HG03575 (cell line): ENCODE data around the gene SMIM3.
A peak's percentile ranks its signal among the peaks of the same experiment; 100 is the strongest.
"Not testable (repeated sequence)": the region's sequence is repeated elsewhere in the genome, so short reads cannot be mapped to it uniquely, and the experiment has no call there.

Experiments used
- ATAC-seq: cut with Tn5 transposase; IDR thresholded peaks from one replicate; pipeline ENCODE4 v1.9.1; 2021; ENCODE audit not compliant: unreplicated experiment, insufficient number of reproducible peaks, low FRiP score; ENCODE audit errors: extremely low read depth

Gene SMIM3

DNA sequence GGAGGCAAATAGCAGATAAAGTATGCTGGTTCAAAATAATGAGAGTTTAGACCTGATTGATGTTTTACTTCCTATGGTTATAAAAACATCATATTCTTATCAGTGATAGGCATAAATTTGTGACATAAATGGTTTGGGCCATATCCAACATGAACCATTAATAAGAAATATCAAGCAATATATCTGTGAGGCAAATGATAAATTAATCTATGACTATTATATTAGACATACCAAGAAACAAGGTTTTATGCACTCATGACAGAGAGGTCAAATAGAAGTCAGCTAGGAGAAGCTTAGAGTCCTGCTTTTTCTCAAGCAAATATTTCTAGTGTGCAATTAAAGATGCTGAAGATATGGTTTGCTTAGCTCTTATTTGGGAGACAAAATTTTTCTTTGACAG lies 10.4 kb downstream of the SMIM3 start:
- ATAC-seq: no peak

DNA sequence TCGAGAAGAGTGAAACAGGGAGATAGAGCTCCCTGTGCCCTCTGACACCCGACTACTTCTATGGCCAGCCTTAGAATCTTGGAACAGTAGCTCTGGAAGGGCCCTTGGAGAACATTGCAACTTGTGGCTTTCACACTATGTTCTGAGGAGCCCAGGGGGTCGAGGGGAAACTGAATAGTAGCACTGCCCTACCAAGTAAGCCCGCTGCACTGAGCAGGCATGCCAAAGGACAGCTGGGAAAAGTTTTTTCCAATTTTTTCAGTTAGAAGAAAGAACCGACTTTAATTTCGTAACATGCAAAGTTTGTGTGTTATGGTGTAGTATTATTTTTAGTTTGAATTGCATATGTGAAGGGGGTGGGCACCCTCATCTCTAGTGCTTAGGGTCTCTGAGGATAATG lies 10.9 kb downstream of the SMIM3 start:
- no peak for ATAC-seq

DNA sequence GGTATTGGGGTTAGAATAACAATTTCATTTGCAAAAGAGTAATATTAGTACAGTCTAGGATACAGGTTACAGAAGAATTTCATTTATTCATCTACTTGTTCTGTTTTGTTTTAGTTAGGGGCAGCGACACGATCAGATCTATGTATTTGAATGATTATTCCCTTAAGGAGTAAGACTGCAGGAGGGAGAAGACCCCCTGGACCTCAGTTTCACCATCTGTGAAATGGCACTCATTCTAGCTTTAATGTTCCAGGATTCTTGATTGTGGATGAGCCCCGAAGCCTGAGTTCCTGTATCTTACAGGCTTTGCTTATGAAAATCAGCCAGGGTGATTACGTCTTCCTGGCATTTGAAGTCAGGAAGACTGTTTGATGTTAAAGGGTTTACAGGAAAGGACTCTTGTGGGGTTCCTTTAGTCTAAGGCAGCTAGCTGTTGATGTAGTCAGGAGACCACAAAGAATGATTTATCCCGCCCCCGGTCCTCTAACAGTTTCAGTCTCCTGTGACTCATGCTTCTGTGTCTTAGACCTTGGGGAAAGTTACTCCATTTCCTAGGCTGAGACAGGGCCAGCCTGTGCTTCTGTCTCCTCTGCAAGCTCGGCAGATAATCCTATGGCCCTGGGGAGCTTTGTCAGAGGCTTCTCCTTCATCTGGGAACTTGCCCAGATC lies 11.5 kb downstream of the SMIM3 start:
- ATAC-seq: peak; percentile 77

DNA sequence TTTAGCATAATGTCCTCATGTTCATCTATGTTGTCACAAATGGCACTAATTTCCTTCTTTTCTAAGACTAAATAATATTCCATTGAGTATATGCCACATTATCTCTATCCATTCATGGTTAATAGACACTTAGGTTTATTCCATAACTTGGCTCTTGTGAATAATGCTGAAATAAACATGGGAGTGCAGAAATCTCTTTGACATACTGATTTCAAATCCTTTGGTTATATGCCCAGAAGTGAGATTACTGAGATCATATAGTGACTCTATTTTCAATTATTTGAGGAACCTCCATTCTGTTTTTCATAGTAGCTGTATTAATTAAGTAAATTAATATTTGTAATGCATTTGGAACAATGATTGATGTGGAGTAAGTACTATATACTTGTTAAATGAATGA lies 13.0 kb downstream of the SMIM3 start:
- ATAC-seq: no peak

DNA sequence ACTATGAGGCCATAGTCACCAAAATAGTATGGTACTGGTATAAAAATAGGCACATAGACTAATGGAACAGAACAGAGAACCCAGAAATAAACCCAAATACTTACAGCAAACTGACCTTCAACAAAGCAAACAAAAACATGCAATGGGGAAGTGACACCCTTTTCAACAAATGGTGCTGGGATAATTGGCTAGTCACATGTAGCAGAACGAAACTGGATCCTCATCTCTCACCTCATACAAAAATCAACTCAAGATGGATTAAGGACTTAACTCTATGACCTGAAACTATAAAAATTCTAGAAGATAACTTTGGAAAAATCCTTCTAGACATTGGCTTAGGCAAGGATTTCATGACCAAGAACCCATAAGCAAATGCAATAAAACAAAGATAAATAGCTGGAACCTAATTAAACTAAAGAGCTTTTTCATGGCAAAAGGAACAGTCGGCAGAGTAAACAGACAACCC lies 14.9 kb downstream of the SMIM3 start:
- not testable (repeated sequence) for ATAC-seq

DNA sequence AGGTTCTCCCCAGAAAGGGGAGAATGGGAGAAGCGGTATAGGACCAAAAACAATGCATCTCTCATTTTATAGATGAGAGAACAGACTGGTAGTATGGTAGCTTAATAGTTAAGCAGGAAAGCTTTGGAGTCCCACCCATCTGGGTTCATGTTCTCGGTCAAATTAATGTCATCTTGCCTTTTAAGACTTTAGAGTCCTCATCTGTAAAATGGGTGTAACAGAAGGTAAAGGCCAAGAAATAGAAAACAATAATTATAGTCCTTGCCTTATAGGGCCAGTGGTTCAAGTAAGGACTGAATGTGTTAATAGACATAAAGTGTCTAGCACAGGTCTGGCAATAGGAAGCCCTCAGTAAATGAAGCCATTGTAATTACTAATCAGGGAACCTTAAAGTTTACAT lies 16.4 kb downstream of the SMIM3 start:
- no peak for ATAC-seq

DNA sequence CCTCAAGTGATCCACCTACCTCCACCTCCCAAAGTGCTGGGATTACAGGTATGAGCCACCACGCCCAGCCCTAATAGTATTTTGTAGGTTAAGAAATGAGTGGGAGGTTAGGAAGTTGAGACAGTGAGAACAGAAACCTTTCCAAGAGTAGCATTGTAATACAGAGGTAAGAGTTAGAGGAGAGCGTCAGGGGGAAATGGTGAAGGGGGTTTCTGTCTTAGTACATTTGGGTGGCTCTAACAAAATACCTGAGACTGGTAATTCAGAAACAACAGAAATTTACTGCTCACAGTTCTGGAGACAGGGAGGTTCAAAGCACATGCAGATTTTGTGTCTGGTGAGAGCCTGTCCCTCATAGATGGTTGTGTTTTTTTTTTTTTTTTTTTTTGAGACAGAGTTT lies 18.8 kb downstream of the SMIM3 start:
- no peak for ATAC-seq

DNA sequence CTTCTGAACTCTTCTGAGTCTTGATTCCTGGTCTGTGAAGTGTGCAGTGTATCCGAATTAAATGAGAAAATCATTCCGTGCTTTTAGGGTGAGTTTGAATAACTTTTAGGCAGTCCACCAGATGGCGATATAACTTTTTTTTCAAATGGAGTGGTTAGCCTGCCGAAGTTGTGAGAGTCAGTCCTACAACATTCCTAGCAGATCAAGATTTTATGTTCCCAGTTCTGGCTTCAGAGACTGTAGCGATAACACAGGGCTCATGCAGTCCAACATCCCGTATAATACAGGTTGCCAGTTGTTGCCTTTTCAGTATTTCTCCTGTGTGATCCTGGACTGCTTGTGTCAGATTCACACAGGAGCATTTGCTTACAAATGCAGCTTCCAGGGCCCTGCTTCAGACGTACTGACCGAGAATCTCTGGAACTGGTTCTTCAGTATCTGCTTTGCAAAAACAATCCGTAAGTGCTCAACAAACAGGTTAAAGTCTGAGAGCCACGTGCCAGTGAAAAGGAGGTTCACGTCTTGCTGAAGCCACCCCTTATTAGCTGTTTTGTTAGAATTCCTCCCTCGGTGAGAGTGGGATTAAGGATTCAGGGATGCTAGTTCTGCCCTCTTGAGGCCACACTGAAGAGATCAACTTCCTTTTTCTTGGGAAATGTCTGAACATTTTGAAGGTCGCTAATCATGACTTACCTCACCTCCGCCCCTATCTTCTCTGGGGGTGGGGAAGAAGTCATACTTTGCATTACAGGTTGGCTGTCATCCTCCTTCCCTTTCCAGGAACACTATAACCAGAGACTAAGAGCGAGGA lies 22.8 kb downstream of the SMIM3 start:
- no peak for ATAC-seq

DNA sequence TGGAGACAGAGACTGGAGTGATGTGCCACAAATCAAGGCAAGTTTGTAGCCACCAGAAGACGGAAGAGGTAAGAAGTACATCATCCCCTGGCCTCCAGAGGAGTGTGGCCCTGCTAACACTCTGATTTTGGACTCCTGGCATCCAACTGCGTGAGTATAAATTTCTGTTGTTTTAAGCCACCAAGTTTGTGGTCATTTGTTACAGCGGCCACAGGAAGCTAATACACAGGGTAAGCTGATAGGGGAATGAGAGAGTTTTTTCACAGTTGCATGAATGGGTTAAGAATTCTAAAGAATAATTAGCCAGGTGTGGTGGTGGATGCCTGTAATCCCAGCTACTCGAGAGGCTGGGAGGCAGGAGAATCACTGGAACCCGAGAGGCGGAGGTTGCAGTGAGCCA lies 25.8 kb downstream of the SMIM3 start:
- ATAC-seq: no peak

DNA sequence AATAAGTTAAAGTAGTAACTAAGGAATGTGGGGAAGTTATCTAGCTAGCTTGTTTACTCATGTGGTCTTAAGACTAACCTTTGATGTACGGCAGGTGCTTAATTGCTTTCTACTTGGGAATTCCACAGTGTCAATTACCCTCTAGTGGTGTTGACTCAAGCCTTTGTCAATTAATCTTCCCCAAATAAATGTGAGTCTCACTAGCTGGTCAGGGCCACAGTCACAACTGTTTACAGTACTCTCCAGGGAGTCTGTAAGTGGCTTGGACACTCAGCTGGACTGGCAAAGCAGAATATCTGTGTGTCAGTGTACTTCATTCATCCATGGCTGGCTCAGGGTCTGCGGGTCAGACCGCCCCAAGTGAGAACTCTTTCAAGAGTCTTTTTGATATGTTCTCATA lies 30.8 kb downstream of the SMIM3 start:
- no peak for ATAC-seq

DNA sequence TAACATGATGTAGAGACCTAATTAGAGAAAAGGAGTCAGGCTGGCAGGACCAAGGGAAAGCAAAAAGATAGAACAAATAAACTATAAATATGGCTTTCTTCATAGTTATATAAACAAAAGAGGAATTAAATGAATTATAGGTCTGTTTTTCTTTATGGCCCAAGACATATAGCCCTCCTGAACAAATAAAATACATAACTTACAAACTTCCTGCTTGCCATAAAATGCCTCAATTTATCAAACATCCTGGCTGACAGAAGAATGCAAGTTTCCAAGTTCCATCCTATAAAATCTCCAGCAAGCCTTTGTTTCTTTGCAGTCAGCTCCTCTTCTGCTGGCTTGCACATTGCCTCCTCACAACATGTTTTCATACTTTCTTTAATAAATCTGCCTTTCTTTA lies 36.5 kb downstream of the SMIM3 start:
- no peak for ATAC-seq

DNA sequence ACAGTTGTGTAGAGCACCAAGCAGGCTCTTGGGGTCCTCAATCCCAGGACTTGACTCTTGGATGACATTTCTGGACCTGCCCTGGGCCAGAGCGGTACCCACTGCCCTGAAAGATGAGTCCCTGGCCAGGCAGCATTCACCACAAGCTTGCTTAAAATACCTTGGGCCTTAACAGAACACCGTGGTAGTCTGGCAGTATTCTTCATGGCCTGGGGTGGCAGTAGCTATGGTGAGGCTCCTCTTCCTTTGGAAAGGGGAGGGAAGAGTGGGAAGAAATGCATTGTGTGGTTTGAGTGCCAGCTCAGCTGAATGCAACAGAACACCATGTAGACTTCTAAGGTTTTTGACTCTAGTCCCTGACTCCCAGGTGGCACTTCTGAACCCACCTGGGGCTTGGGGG lies 38.4 kb downstream of the SMIM3 start:
- no peak for ATAC-seq

DNA sequence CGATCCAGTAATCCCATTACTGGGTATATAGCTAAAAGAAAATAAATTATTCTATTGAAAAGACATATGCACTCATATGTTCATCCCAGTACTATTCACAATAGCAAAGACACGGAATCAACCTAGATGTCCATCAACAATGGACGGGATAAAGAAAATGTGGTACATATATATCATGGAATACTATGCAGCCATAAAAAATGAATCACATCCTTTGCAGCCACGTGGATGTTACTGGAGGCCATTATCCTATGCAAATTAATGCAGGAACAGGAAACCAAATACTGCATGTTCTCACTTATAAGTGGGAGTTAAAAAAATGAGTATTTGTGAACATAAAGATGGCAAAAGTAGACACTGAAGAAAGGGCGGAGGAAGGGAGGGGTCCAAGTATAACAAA lies 51.2 kb downstream of the SMIM3 start:
- no peak for ATAC-seq

DNA sequence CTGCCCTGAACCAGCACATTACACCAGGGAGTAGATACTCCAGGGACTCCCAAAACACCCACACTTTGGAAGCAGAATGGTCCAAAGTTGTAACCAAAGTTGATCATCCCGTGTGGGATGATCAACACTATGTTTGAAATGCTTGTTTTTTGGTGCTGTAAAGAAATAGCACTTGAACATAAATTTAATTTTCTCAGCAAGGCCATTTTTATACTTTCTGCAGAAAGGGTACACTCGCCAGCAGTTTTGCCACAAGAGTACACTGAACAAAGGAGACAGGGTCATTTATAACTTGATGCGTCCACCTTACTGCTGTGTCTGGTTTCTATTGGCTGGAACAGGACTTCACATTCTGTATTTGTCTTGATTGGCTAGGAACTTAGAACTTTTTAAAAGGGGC lies 53.3 kb downstream of the SMIM3 start:
- not testable (repeated sequence) for ATAC-seq

DNA sequence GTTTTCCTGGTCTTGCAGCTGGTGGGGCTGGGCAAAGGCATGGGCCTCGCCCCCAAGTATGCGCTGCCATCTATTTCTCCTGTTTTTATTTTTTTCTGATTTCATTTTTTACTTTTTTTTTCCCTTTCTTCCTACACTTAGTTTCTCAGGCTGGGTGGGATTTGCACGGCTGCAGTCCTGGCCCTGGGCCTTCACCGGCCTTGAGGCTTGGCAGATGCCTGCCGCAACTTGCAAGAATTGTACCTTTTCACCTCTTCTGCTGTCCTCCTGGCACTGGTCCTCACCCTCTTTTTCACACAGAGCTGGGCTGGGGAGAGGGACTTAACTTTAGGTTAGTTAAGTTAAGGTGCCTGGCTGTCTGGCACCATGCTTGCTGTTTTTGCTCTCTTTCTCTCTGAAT lies 57.5 kb downstream of the SMIM3 start:
- ATAC-seq: no peak

DNA sequence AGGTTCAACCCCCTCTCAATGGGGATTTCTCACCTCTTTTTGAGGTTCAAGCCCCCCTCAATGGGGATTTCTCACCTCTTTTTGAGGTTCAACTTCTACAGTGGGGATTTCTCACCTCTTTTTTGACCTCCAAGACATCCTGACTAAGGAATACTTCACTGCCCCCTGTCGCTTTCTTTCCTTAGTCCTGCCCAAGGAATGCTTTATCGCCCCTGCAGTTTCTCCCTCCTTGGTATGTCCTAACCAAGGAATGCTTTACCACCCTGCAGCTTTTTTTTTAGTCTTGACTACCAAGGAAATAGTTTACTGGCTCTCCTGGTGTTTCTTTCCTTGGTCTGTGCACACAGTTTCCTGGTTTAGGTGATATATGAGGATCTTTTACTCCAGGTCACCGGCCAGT lies 58.1 kb downstream of the SMIM3 start:
- ATAC-seq: no peak

DNA sequence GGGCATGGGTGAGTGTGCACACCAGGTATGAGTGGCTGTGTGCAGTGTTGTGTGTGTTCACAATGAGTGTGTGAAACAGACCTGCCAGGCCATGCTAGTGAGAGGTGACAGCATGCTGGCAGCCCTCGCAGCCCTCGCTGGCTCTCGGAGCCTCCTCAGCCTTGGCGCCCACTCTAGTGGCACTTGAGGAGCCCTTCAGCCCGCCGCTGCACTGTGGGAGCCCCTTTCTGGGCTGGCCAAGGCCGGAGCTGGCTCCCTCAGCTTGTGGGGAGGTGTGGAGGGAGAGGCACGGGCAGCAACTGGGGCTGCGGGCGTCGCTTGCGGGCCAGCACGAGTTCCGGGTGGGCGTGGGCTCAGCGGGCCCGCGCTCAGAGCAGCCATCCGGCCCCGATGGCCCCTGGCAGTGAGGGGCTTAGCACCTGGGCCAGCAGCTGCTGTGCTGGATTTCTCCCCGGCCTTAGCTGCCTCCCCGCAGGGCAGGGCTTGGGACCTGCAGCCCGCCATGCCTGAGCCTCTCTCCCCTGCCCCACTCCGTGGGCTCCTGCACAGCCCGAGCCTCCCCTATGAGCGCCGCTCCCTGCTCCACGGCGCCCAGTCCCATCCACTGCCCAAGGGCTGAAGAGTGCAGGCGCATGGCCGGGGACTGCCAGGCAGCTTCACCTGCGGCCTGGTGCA lies 66.8 kb downstream of the SMIM3 start:
- not testable (repeated sequence) for ATAC-seq

DNA sequence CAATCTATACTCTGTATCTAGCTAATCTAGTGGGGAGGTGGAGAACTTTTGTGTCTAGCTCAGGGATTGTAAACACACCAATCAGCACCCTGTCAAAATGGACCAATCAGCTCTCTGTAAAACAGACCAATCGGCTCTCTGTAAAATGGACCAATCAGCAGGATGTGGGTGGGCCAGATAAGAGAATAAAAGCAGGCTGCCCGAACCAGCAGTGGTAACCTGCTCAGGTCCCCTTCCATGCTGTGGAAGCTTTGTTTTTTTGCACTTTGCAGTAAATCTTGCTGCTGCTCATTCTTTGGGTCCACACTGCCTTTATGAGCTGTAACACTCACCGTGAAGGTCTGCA lies 67.7 kb downstream of the SMIM3 start, which contains the start of gene IRGM:
TSS of gene IRGM (plus strand) at position 214 of the 346 bp plus-strand sequence. CDS start 1,603 bp downstream, outside the sequence.
- ATAC-seq: not testable (repeated sequence)
